Measurements from ENCODE around the gene MYO6. TPM values are rescaled to one million over a fixed set of nuclear protein-coding genes. Genes with fewer than 3 reads are reported as not detected.

MYO6 gene
- total RNA-seq, 4 donors from 2014 or later = 36.1 to 45.3 (median 39.1) TPM

- intact Hi-C loops (cut with DNase I) = no loop called here
- DNase-seq = no peak
- no peak overlapping the region for H3K4me3 ChIP-seq (replicated peaks in 1 of 3)
- no peak overlapping the region for H3K27ac ChIP-seq
- H3K27me3 ChIP-seq = no peaks in the 10 kb centered on the region
- H3K9me3 ChIP-seq = no peaks in the 10 kb centered on the region
- 92 to 98% methylated on average over 2 of the region's 2 CpGs for WGBS, 2 donors
- no peaks in the 10 kb centered on the region for H3K4me1 ChIP-seq
- no peaks in the 10 kb centered on the region for H3K36me3 ChIP-seq
- TF ChIP-seq CTCF (IDR thresholded peaks at IDR 0.05) (no peak), POLR2A (IDR thresholded peaks at IDR 0.05) (no peak)
Observed at GRCh38 chr6:75907444-75907843, 158.4 kb downstream of the MYO6 start.

GRCh38 chr6:75913040-75913439, 164.0 kb downstream of the MYO6 start:
- H3K4me1 ChIP-seq = no peaks in the 10 kb centered on the region
- H3K9me3 ChIP-seq = no peaks in the 10 kb centered on the region
- peaks cover 10 to 13% of the 10 kb centered on the region in 2 donors for H3K36me3 ChIP-seq
- intact Hi-C loops (cut with DNase I) = no loop called here
- no peak overlapping the region for H3K4me3 ChIP-seq (replicated peaks in 1 of 3)
- H3K27ac ChIP-seq = no peak overlapping the region
- no peak for TF ChIP-seq POLR2A (IDR thresholded peaks at IDR 0.05)
- no peak for TF ChIP-seq CTCF (IDR thresholded peaks at IDR 0.05)
- no peak for DNase-seq
- H3K27me3 ChIP-seq = no peaks in the 10 kb centered on the region

GRCh38 chr6:75922226-75922625, 173.2 kb downstream of the MYO6 start:
- TF ChIP-seq POLR2A (IDR thresholded peaks at IDR 0.05) (no peak), CTCF (IDR thresholded peaks at IDR 0.05) (no peak)
- Histone ChIP-seq H3K27me3 (no peaks in the 10 kb centered on the region), H3K4me3 (replicated peaks in 1 of 3) (no peak overlapping the region)

GRCh38 chr6:75926293-75927168, 177.5 kb downstream of the MYO6 start:
- Histone ChIP-seq H3K4me3 (replicated peaks in 1 of 3) (no peak overlapping the region), H3K27ac (no peak overlapping the region), H3K27me3 (no peaks in the 10 kb centered on the region), H3K9me3 (no peaks in the 10 kb centered on the region), H3K4me1 (no peaks in the 10 kb centered on the region), H3K36me3 (no peaks in the 10 kb centered on the region)
- intact Hi-C loops (cut with DNase I) = no loop called here
- no peak for DNase-seq
- WGBS, 2 donors = 84 to 88% methylated on average over 5 of the region's 5 CpGs
- TF ChIP-seq POLR2A (IDR thresholded peaks at IDR 0.05) (no peak), CTCF (IDR thresholded peaks at IDR 0.05) (no peak)

More at GRCh38 chr6:75922226-75922625, 173.2 kb downstream of the MYO6 start:
- DNase-seq = no peak
- Histone ChIP-seq H3K27ac (no peak overlapping the region), H3K4me1 (no peaks in the 10 kb centered on the region), H3K36me3 (no peaks in the 10 kb centered on the region), H3K9me3 (no peaks in the 10 kb centered on the region)
- intact Hi-C loops (cut with DNase I) = no loop called here

- H3K27me3 ChIP-seq = no peaks in the 10 kb centered on the region
- no peaks in the 10 kb centered on the region for H3K4me1 ChIP-seq
- no peak overlapping the region for H3K4me3 ChIP-seq (replicated peaks in 1 of 3)
- intact Hi-C loops (cut with DNase I) = no loop called here
- no peak overlapping the region for H3K27ac ChIP-seq
- TF ChIP-seq CTCF (IDR thresholded peaks at IDR 0.05) = no peak
- no peak for TF ChIP-seq POLR2A (IDR thresholded peaks at IDR 0.05)
- no peaks in the 10 kb centered on the region for H3K9me3 ChIP-seq
- no peaks in the 10 kb centered on the region for H3K36me3 ChIP-seq
- WGBS, 2 donors = 63 to 74% methylated on average over 11 of the region's 11 CpGs
- peak in 1 of 2 donors; percentile 3 for DNase-seq
Observed at GRCh38 chr6:75931011-75931680, 182.1 kb downstream of the MYO6 start.

Data from thyroid gland (tissue), 4 donors.